Thyroid gland (tissue), 4 donors: ENCODE data around the gene SMARCD1. TPM values are rescaled to one million over a fixed set of nuclear protein-coding genes. Genes with fewer than 3 reads are reported as not detected.

Experiments used
- DNase-seq, 2 donors: peaks; one replicate each; pipeline ENCODE4 v3.0.0-alpha.2; 2019
- H3K27ac ChIP-seq, 3 donors: fragments of 200-600 bp; sonication (generic); 1 replicate in 2 of 3; 2 replicates in 1 of 3; pipeline ENCODE4 v1.5.1; 2016 to 2019; ENCODE audit warnings: mild to moderate bottlenecking in 1 of 3, moderate library complexity in 1 of 3
- H3K27me3 ChIP-seq: fragments of 200-600 bp; sonication (generic); one replicate; pipeline ENCODE4 v1.5.1; 2019
- H3K36me3 ChIP-seq, 2 donors: fragments of 200-600 bp; sonication (generic); one replicate each; pipeline ENCODE4 v1.5.1; 2016 to 2019
- H3K4me1 ChIP-seq, 2 donors: fragments of 200-600 bp; sonication (generic); one replicate each; pipeline ENCODE4 v1.5.1; 2017 to 2019
- H3K4me3 ChIP-seq, 3 donors: fragments of 200-600 bp; sonication (generic); replicated peaks in 1 of 3; 1 replicate in 2 of 3; 2 replicates in 1 of 3; pipeline ENCODE4 v1.5.1; 2016; ENCODE audit warnings: mild to moderate bottlenecking in 1 of 3
- H3K9me3 ChIP-seq: fragments of 200-600 bp; sonication (generic); one replicate; pipeline ENCODE4 v1.5.1; 2017
- CTCF ChIP-seq, 6 experiments: fragments of 200-600 bp in 3 of 6; fragments of 450-650 bp in 3 of 6; sonication (generic) in 3 of 6; IDR thresholded peaks; one replicate each; pipeline ENCODE4 v1.5.1; 2016 to 2019; ENCODE audit warnings: antibody characterized with exemption in 6 of 6, mild to moderate bottlenecking in 2 of 6, inconsistent platforms in 1 of 6, moderate library complexity in 1 of 6
- POLR2A ChIP-seq, 2 donors: fragments of 450-650 bp; IDR thresholded peaks; one replicate each; pipeline ENCODE4 v1.6.1; 2017; ENCODE audit warnings: antibody characterized with exemption in 2 of 2, mild to moderate bottlenecking in 2 of 2, moderate library complexity in 1 of 2
- WGBS, 2 donors: methylation state at CpG; one replicate each; pipeline ENCODE4 v1.1.5; 2017; 5-methylcytosine and 5-hydroxymethylcytosine counted together
- intact Hi-C: fragments of 100-400 bp; cut with DNase I; formaldehyde crosslinking; loops from one replicate; pipeline ENCODE4 v1.15.1; 2023
- total RNA-seq, 4 donors: library from RNA; depleted of rRNA; stranded (reverse); fragments of >200 nt; gene quantifications; one replicate each; pipeline ENCODE4 v1.2.3, GENCODE V29; 2016

SMARCD1 gene
- total RNA-seq, 4 donors from 2014 or later: 67.2 to 92.9 (median 74.7) TPM

DNA sequence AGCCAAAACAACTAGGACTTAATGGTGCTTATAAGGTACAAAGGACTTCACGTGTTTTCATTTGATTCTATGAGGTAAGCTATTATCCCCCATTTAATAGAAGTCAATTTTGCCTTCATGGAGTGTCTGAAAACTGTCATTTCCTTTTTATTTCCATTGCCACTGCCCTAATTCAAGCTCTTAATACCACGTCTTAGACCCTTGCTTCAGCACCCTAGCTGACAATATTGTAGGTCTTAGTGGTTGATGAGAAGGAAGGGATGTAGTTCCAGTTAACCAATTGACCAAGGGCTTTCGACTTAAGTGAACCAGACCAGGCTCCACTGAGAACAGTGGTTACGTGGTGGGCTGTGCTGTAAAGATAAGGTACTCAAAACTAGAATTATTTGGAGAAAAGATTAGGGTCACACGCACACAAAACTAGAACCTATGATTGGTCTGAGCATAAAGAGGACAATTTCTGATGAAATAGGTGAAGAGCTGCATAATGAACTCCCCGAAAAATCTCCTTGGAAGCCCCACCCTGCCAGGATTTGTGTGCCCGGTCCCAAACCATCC is 37.4 kb upstream of the SMARCD1 start:
- intact Hi-C loops: no loop called here
- Histone ChIP-seq H3K27ac (no peak overlapping the region), H3K27me3 (peaks cover 5% of the 10 kb centered on the region), H3K4me3 (no peak overlapping the region), H3K36me3 (no peaks in the 10 kb centered on the region), H3K9me3 (no peaks in the 10 kb centered on the region), H3K4me1 (peaks cover 0 to 9% of the 10 kb centered on the region in 2 donors)
- no peak for DNase-seq
- 94% methylated on average over 7 of the region's 7 CpGs for WGBS, 2 donors
- TF ChIP-seq CTCF (IDR thresholded peaks at IDR 0.05) (no peak), POLR2A (IDR thresholded peaks at IDR 0.05) (no peak)

- H3K4me3 ChIP-seq: no peak overlapping the region
- H3K27me3 ChIP-seq: peaks cover 5% of the 10 kb centered on the region
- WGBS, 2 donors: 90 to 94% methylated on average over 3 of the region's 3 CpGs
- peaks cover 0 to 9% of the 10 kb centered on the region in 2 donors for H3K4me1 ChIP-seq
- no peak for TF ChIP-seq POLR2A (IDR thresholded peaks at IDR 0.05)
- TF ChIP-seq CTCF (IDR thresholded peaks at IDR 0.05): no peak
- H3K27ac ChIP-seq: no peak overlapping the region
- H3K9me3 ChIP-seq: no peaks in the 10 kb centered on the region
- no peak for DNase-seq
- intact Hi-C loops: loop anchor here (10.0 kb wide), 1 partner anchor 185 kb away; no protein-coding TSS in a partner anchor
- no peaks in the 10 kb centered on the region for H3K36me3 ChIP-seq
Measured at GRCh38 chr12:50049254-50050118, 35.7 kb upstream of the SMARCD1 start.

- WGBS, 2 donors: 79 to 89% methylated on average over 3 of the region's 3 CpGs
- DNase-seq: no peak
- Histone ChIP-seq H3K9me3 (no peaks in the 10 kb centered on the region), H3K4me3 (no peak overlapping the region), H3K27ac (no peak overlapping the region), H3K27me3 (peaks cover 5% of the 10 kb centered on the region), H3K36me3 (no peaks in the 10 kb centered on the region), H3K4me1 (peaks cover 0 to 9% of the 10 kb centered on the region in 2 donors)
- intact Hi-C loops: loop anchor here (10.0 kb wide), 1 partner anchor 185 kb away; no protein-coding TSS in a partner anchor
- TF ChIP-seq POLR2A (IDR thresholded peaks at IDR 0.05) (no peak), CTCF (IDR thresholded peaks at IDR 0.05) (no peak)
Measured at GRCh38 chr12:50050119-50050385, 35.1 kb upstream of the SMARCD1 start.

DNA sequence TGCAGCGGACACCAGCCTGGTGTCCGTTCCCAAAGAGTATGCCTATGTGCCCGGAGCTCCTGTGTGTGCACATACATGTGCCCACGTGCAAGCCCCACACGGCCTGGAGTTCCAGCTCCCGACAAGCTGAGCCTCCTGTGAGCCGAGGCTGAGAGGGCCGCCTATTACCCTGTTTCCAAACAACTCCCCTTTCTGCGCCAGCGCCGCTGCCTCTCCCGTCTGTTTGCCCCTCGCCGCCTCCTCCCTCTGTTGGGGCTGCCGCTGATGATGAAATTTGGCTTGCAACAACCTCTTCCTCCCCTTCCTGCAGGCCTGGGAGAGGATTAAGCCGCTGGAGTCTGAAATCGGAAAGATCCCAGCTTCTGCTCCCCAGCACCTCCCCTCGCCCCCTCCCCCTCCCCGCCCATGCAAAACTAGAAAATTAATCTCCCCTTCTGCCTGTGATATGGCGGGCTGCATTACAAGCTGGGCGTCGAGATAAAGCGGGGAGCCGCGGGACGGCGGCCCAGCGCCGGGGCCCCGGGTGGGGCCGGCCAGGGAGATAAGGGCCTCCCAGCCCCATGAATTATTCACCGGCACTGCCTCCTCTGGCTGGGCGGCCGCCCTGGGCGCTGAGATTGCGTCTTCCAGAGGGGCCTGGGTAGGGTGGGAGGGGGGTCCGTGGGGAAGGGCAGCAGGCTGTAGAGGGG is 34.6 kb upstream of the SMARCD1 start:
- Histone ChIP-seq H3K4me3 (peak overlapping the region in 1 of 3 donors; percentile 21), H3K27me3 (peaks cover 5% of the 10 kb centered on the region), H3K27ac (no peak overlapping the region), H3K36me3 (no peaks in the 10 kb centered on the region), H3K9me3 (no peaks in the 10 kb centered on the region), H3K4me1 (peaks cover 0 to 9% of the 10 kb centered on the region in 2 donors)
- intact Hi-C loops: loop anchor here (10.0 kb wide), 1 partner anchor 186 kb away; no protein-coding TSS in a partner anchor
- 12 to 13% methylated on average over 21 to 37 of the region's 37 CpGs for WGBS, 2 donors
- TF ChIP-seq CTCF (IDR thresholded peaks at IDR 0.05) (no peak), POLR2A (IDR thresholded peaks at IDR 0.05) (no peak)
- DNase-seq: peak; percentile 17 to 22
